OCI-LY7 (cell line): Measurements from ENCODE around the gene GABRA1.

ENCODE experiments used
- CTCF ChIP-seq: fragments of 200-600 bp; sonication (generic); conservative IDR thresholded peaks from 2 replicates; pipeline ENCODE4 v1.5.1; 2014; ENCODE audit warnings: mild to moderate bottlenecking, antibody characterized with exemption, low read length, moderate library complexity, mixed read lengths
- EZH2phosphoT487 ChIP-seq: fragments of 200-600 bp; sonication (generic); IDR thresholded peaks from 2 replicates; pipeline ENCODE4 v1.6.1; 2018; ENCODE audit warnings: low read depth, borderline replicate concordance, mild to moderate bottlenecking, mixed run types, antibody characterized with exemption, low read length, moderate library complexity, mixed read lengths

GRCh38 chr5:161850491-161850890 lies 2.6 kb downstream of the GABRA1 start:
- TF ChIP-seq CTCF (no peak), EZH2phosphoT487 (no peak)
